Right atrium auricular region (tissue), 2 donors: ENCODE data around the gene KCNH1. TPM values are rescaled to one million over a fixed set of nuclear protein-coding genes. Genes with fewer than 3 reads are reported as not detected.

Experiments used
- DNase-seq: peaks from one replicate; pipeline ENCODE4 v3.0.0-alpha.2; 2019; ENCODE audit warnings: low spot score
- H3K27ac ChIP-seq, 2 donors: fragments of 200-600 bp; sonication (generic); 1 replicate in 1 of 2; 2 replicates in 1 of 2; pipeline ENCODE4 v1.5.1; 2016 to 2019
- H3K27me3 ChIP-seq, 2 donors: fragments of 200-600 bp; sonication (generic); one replicate each; pipeline versions ENCODE4 v1.5.1 to v1.6.0; 2017 to 2019
- H3K36me3 ChIP-seq: fragments of 200-600 bp; sonication (generic); one replicate; pipeline ENCODE4 v1.5.1; 2016
- H3K4me1 ChIP-seq, 2 donors: fragments of 200-600 bp; sonication (generic); one replicate each; pipeline versions ENCODE4 v1.5.1 to v1.6.0; 2017 to 2019
- H3K4me3 ChIP-seq, 2 donors: fragments of 200-600 bp; sonication (generic); 1 replicate in 1 of 2; 2 replicates in 1 of 2; pipeline ENCODE4 v1.5.1; 2017 to 2019; ENCODE audit warnings: mild to moderate bottlenecking in 1 of 2, moderate library complexity in 1 of 2
- H3K9me3 ChIP-seq, 2 donors: fragments of 200-600 bp; sonication (generic); one replicate each; pipeline ENCODE4 v1.5.1; 2019
- CTCF ChIP-seq, 2 donors: fragments of 200-600 bp; sonication (generic); IDR thresholded peaks; one replicate each; pipeline ENCODE4 v1.5.1; 2019; ENCODE audit warnings: antibody characterized with exemption in 2 of 2
- total RNA-seq, 2 donors: library from RNA; depleted of rRNA; stranded (reverse); fragments of >200 nt; gene quantifications; one replicate each; pipeline ENCODE4 v1.1.0, GENCODE V29; 2016

KCNH1 gene
- total RNA-seq, 2 donors from 2014 or later: not detected

DNA sequence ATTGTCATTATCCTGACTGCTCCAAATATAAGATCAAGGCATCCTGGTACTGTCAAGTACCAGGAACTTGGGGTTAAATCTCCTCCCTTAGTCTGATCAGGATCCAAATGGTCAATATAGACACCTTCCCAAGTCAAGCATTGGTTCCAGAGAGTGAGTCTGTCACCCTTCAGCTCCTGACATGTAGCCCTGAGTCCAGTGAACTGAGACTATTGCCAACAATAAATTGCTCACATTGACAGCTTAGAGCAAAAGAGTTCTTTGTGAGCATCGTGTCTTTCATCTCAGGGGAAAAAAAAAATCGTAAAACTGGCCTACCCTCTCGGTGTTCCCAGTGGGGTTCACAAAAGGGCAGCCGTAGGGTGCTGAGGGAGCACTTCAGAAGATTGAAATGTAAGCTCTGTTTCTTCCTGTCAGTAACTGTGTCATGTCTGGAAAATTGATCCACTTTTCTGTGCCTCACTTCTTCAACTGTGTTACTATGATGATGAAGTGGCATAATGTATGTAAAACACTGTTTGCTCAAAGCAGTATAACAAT lies 228.5 kb downstream of the KCNH1 start:
- no peaks in the 10 kb centered on the region for H3K4me1 ChIP-seq
- no peaks in the 10 kb centered on the region for H3K9me3 ChIP-seq
- no peaks in the 10 kb centered on the region for H3K27me3 ChIP-seq
- H3K4me3 ChIP-seq: no peak overlapping the region
- DNase-seq: no peak
- TF ChIP-seq CTCF (IDR thresholded peaks at IDR 0.05): no peak
- H3K36me3 ChIP-seq: no peaks in the 10 kb centered on the region
- no peak overlapping the region for H3K27ac ChIP-seq

- no peaks in the 10 kb centered on the region for H3K9me3 ChIP-seq
- no peak for TF ChIP-seq CTCF (IDR thresholded peaks at IDR 0.05)
- no peaks in the 10 kb centered on the region for H3K27me3 ChIP-seq
- no peak overlapping the region for H3K27ac ChIP-seq
- H3K4me1 ChIP-seq: no peaks in the 10 kb centered on the region
- no peak for DNase-seq
- no peak overlapping the region for H3K4me3 ChIP-seq
- H3K36me3 ChIP-seq: no peaks in the 10 kb centered on the region
Observed at GRCh38 chr1:210901981-210902770, 231.8 kb downstream of the KCNH1 start.

DNA sequence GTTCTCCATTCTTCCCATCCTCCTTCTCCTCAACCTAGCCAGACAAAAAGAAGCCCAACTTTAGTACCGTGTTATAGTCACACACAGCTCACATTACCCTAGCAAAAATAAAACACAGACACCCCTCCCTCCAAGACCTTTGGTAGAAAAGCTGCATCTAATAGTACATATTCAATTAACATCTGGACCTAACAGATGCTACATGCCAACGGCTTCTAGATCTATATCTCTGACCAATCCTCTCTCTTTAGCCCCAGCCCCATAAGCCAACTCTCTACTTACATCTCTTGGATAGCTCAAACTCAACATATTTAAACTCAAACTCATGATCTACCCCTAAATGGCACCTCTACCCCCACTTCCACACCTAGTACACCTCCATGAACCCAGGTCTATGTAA lies 233.1 kb downstream of the KCNH1 start:
- Histone ChIP-seq H3K9me3 (no peaks in the 10 kb centered on the region), H3K4me3 (no peak overlapping the region), H3K36me3 (no peaks in the 10 kb centered on the region), H3K27me3 (no peaks in the 10 kb centered on the region), H3K27ac (no peak overlapping the region), H3K4me1 (no peaks in the 10 kb centered on the region)
- no peak for DNase-seq
- no peak for TF ChIP-seq CTCF (IDR thresholded peaks at IDR 0.05)

DNA sequence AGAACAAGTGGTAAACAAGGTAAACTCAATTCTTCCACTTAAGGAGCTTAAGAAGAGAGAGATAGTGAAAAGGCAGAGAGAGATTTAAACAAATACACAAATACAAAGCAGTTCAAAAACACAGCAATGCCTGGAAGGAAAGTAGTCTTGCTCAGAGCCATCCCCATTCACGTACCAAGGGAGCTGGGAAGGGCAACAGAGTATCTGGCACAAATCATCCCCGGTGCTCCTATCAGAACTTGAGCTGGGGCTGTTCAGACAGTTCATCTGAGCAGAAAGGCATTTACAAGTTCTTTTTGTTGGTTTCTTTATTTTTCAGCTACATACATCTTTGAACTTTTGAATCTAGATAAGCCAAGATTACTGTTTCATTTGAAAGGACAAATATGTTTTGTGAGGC lies 233.9 kb downstream of the KCNH1 start:
- H3K36me3 ChIP-seq: no peaks in the 10 kb centered on the region
- no peak for DNase-seq
- no peaks in the 10 kb centered on the region for H3K27me3 ChIP-seq
- H3K4me3 ChIP-seq: no peak overlapping the region
- H3K9me3 ChIP-seq: no peaks in the 10 kb centered on the region
- H3K27ac ChIP-seq: no peak overlapping the region
- no peaks in the 10 kb centered on the region for H3K4me1 ChIP-seq
- no peak for TF ChIP-seq CTCF (IDR thresholded peaks at IDR 0.05)

- H3K27ac ChIP-seq: no peak overlapping the region
- H3K27me3 ChIP-seq: no peaks in the 10 kb centered on the region
- H3K4me1 ChIP-seq: no peaks in the 10 kb centered on the region
- no peak for DNase-seq
- H3K36me3 ChIP-seq: no peaks in the 10 kb centered on the region
- TF ChIP-seq CTCF (IDR thresholded peaks at IDR 0.05): no peak
- H3K9me3 ChIP-seq: no peaks in the 10 kb centered on the region
- H3K4me3 ChIP-seq: no peak overlapping the region
Observed at GRCh38 chr1:210899676-210900075, 234.3 kb downstream of the KCNH1 start.
